Liver (tissue), 9 donors: ENCODE data around the gene VWA2. TPM values are rescaled to one million over a fixed set of nuclear protein-coding genes. Genes with fewer than 3 reads are reported as not detected.

Experiments
- DNase-seq: peaks from one replicate; pipeline ENCODE4 v3.0.0-alpha.2; 2017; ENCODE audit warnings: low spot score
- H3K27ac ChIP-seq, 2 donors: one replicate each; pipeline ENCODE4 v1.7.0; 2013; ENCODE audit warnings: inconsistent platforms in 2 of 2, low read length in 2 of 2, control low read depth in 1 of 2, low read depth in 1 of 2, mild to moderate bottlenecking in 1 of 2
- H3K27me3 ChIP-seq, 4 donors: one replicate each; pipeline versions ENCODE4 v1.6.1 to v1.7.0; 2013; ENCODE audit warnings: low read length in 3 of 4, inconsistent platforms in 1 of 4, mild to moderate bottlenecking in 1 of 4, moderate library complexity in 1 of 4; ENCODE audit not compliant: control insufficient read depth in 4 of 4, insufficient read depth in 4 of 4
- H3K36me3 ChIP-seq, 4 donors: one replicate each; pipeline versions ENCODE4 v1.6.1 to v1.7.0; 2013; ENCODE audit warnings: low read length in 3 of 4, mild to moderate bottlenecking in 3 of 4, low read depth in 1 of 4, moderate library complexity in 1 of 4; ENCODE audit not compliant: control insufficient read depth in 4 of 4, insufficient read depth in 3 of 4
- H3K4me1 ChIP-seq, 4 donors: one replicate each; pipeline versions ENCODE4 v1.6.1 to v1.7.0; 2013; ENCODE audit warnings: low read length in 3 of 4, mild to moderate bottlenecking in 3 of 4, moderate library complexity in 1 of 4; ENCODE audit not compliant: control insufficient read depth in 4 of 4, insufficient read depth in 4 of 4
- H3K4me3 ChIP-seq, 3 donors: one replicate each; pipeline versions ENCODE4 v1.6.1 to v1.7.0; 2013; ENCODE audit warnings: low read length in 3 of 3, control low read depth in 1 of 3, low read depth in 1 of 3, mild to moderate bottlenecking in 1 of 3
- H3K9ac ChIP-seq, 2 donors: one replicate each; pipeline ENCODE4 v1.7.0; 2013; ENCODE audit warnings: low read length in 2 of 2, mild to moderate bottlenecking in 2 of 2, moderate library complexity in 2 of 2, control low read depth in 1 of 2, low read depth in 1 of 2
- H3K9me3 ChIP-seq, 4 donors: one replicate each; pipeline versions ENCODE4 v1.6.1 to v1.7.0; 2013; ENCODE audit warnings: low read length in 3 of 4; ENCODE audit not compliant: control insufficient read depth in 4 of 4
- EGR1 ChIP-seq, 2 donors: IDR thresholded peaks; 2 replicates each; pipeline ENCODE4 v1.6.1; 2016 to 2018; ENCODE audit warnings: antibody characterized with exemption in 2 of 2, low read depth in 2 of 2
- FOXA1 ChIP-seq: IDR thresholded peaks from 2 replicates; pipeline ENCODE4 v1.6.1; 2016; ENCODE audit warnings: antibody characterized with exemption
- FOXA2 ChIP-seq: IDR thresholded peaks from 2 replicates; pipeline ENCODE4 v1.6.1; 2016; ENCODE audit warnings: antibody characterized with exemption
- GABPA ChIP-seq, 2 donors: IDR thresholded peaks in 1 of 2; conservative IDR thresholded peaks in 1 of 2; 2 replicates each; pipeline ENCODE4 v1.6.1; 2016; ENCODE audit warnings: antibody characterized with exemption in 2 of 2, mild to moderate bottlenecking in 1 of 2, moderate library complexity in 1 of 2
- HNF4G ChIP-seq: IDR thresholded peaks from 2 replicates; pipeline ENCODE4 v1.6.1; 2016; ENCODE audit warnings: antibody characterized with exemption
- NR2F2 ChIP-seq: IDR thresholded peaks from 2 replicates; pipeline ENCODE4 v1.6.1; 2016; ENCODE audit warnings: antibody characterized with exemption
- RAD21 ChIP-seq, 2 donors: IDR thresholded peaks; 2 replicates each; pipeline ENCODE4 v1.6.1; 2016; ENCODE audit warnings: antibody characterized with exemption in 2 of 2, mild to moderate bottlenecking in 2 of 2
- REST ChIP-seq: IDR thresholded peaks from 2 replicates; pipeline ENCODE4 v1.6.1; 2016; ENCODE audit warnings: antibody characterized with exemption, mild to moderate bottlenecking
- RXRA ChIP-seq, 2 donors: IDR thresholded peaks; 2 replicates each; pipeline ENCODE4 v1.6.1; 2017 to 2018; ENCODE audit warnings: antibody characterized with exemption in 2 of 2, mild to moderate bottlenecking in 1 of 2
- SP1 ChIP-seq: IDR thresholded peaks from 2 replicates; pipeline ENCODE4 v1.6.1; 2018; ENCODE audit warnings: antibody characterized with exemption, mild to moderate bottlenecking
- YY1 ChIP-seq: IDR thresholded peaks from 2 replicates; pipeline ENCODE4 v1.6.1; 2016; ENCODE audit warnings: antibody characterized with exemption, mild to moderate bottlenecking
- ZBTB33 ChIP-seq: IDR thresholded peaks from 2 replicates; pipeline ENCODE4 v1.6.1; 2016; ENCODE audit warnings: antibody characterized with exemption
- WGBS: extraction: QIAGEN DNeasy Blood & Tissue Kit; methylation state at CpG from one replicate; pipeline ENCODE4 v1.1.7; 2013; 5-methylcytosine and 5-hydroxymethylcytosine counted together
- polyA plus RNA-seq, 2 donors: library from polyadenylated mRNA; stranded (reverse) in 1 of 2; unstranded in 1 of 2; fragments of 200-250 nt in 1 of 2; fragments of >200 nt in 1 of 2; fragmentation: Nextera tagmentation in 1 of 2; extraction: Ambion mirVana in 1 of 2; gene quantifications; one replicate each; pipeline versions ENCODE4 v1.2.1 to v1.2.3, GENCODE V29; 2013 to 2015
- total RNA-seq, 2 donors: library from RNA; depleted of rRNA; stranded (reverse); fragments of >200 nt; gene quantifications; one replicate each; pipeline ENCODE4 v1.2.3, GENCODE V29; 2014
- TF ChIP-seq, protein P1 (sequence below): fragments of 150-350 bp; IDR thresholded peaks from 2 replicates; pipeline ENCODE4 v1.5.1; 2017; ENCODE audit warnings: improper control_type of control experiment, low read depth, low read length; ENCODE audit not compliant: missing input control
- TF ChIP-seq, protein P2 (sequence below): IDR thresholded peaks from 2 replicates; pipeline ENCODE4 v1.6.1; 2016; ENCODE audit warnings: antibody characterized with exemption
- donor health status: healthy.
- donor health status: healthy.
- donor health status: healthy.
- donor health status: healthy.
- donor health status: healthy.

VWA2 gene
- total and polyA plus RNA-seq, 4 donors, result 0.05 to 0.25 TPM; not detected in 2

GRCh38 chr10:114328874-114329273 lies 89.8 kb downstream of the VWA2 start:
- H3K9me3 ChIP-seq, result no peaks in the 10 kb centered on the region
- 88% methylated on average over 6 of the region's 6 CpGs for WGBS

GRCh38 chr10:114329634-114330365 lies 90.7 kb downstream of the VWA2 start:
- H3K36me3 ChIP-seq, result no peaks in the 10 kb centered on the region
- no peaks in the 10 kb centered on the region for H3K27me3 ChIP-seq
- H3K27ac ChIP-seq, result no peak overlapping the region
- no peak for TF ChIP-seq REST
- TF ChIP-seq, protein P1, sequence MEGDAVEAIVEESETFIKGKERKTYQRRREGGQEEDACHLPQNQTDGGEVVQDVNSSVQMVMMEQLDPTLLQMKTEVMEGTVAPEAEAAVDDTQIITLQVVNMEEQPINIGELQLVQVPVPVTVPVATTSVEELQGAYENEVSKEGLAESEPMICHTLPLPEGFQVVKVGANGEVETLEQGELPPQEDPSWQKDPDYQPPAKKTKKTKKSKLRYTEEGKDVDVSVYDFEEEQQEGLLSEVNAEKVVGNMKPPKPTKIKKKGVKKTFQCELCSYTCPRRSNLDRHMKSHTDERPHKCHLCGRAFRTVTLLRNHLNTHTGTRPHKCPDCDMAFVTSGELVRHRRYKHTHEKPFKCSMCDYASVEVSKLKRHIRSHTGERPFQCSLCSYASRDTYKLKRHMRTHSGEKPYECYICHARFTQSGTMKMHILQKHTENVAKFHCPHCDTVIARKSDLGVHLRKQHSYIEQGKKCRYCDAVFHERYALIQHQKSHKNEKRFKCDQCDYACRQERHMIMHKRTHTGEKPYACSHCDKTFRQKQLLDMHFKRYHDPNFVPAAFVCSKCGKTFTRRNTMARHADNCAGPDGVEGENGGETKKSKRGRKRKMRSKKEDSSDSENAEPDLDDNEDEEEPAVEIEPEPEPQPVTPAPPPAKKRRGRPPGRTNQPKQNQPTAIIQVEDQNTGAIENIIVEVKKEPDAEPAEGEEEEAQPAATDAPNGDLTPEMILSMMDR, result no peak
- TF ChIP-seq YY1, result no peak
- TF ChIP-seq, protein P2, sequence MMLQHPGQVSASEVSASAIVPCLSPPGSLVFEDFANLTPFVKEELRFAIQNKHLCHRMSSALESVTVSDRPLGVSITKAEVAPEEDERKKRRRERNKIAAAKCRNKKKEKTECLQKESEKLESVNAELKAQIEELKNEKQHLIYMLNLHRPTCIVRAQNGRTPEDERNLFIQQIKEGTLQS, result no peak
- no peak for TF ChIP-seq EGR1 (IDR thresholded peaks at IDR 0.05; ENCODE audit: low read depth in 2 of 2)
- no peak for TF ChIP-seq ZBTB33
- no peak for TF ChIP-seq FOXA2
- TF ChIP-seq RXRA (IDR thresholded peaks at IDR 0.05), result no peak
- no peak for TF ChIP-seq HNF4G
- no peak for TF ChIP-seq RAD21 (IDR thresholded peaks at IDR 0.05)
- TF ChIP-seq NR2F2, result no peak
- TF ChIP-seq GABPA (IDR thresholded peaks at IDR 0.05 in 1 of 2, conservative IDR thresholded peaks at IDR 0.05 in 1 of 2), result no peak
- no peak for TF ChIP-seq SP1
- DNase-seq, result no peak
- no peak overlapping the region for H3K4me3 ChIP-seq
- H3K9ac ChIP-seq, result no peak overlapping the region
- WGBS, result 74% methylated on average over 10 of the region's 10 CpGs
- no peaks in the 10 kb centered on the region for H3K9me3 ChIP-seq
- H3K4me1 ChIP-seq, result no peaks in the 10 kb centered on the region

More at GRCh38 chr10:114328874-114329273, 89.8 kb downstream of the VWA2 start:
- no peak overlapping the region for H3K4me3 ChIP-seq
- H3K9ac ChIP-seq, result no peak overlapping the region
- no peak for DNase-seq
- no peaks in the 10 kb centered on the region for H3K36me3 ChIP-seq
- H3K27ac ChIP-seq, result no peak overlapping the region
- no peaks in the 10 kb centered on the region for H3K4me1 ChIP-seq
- no peaks in the 10 kb centered on the region for H3K27me3 ChIP-seq
- TF ChIP-seq FOXA1 (no peak), NR2F2 (no peak)
